Measurements from ENCODE around the gene PPIE.

DNA sequence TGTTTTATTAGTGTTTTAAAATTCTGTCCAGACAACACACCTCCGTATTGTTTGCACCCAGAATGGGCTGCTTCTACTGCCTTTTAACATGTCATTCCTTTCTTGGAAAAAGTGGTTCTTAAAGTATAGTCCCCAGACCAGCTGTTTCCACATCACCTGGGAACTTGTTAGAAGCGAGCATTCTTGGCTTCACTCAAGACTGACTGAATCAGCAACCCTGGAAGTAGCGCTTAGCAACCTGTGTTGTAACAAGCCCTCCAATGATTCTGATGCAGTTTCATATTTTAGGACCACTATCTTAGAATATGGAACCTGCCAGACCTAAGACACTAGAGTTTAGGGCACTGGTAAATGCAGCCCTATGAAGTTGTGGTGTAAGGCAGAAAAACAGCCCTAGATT is 6.0 kb upstream of the PPIE start:
- TF ChIP-seq, protein P1, sequence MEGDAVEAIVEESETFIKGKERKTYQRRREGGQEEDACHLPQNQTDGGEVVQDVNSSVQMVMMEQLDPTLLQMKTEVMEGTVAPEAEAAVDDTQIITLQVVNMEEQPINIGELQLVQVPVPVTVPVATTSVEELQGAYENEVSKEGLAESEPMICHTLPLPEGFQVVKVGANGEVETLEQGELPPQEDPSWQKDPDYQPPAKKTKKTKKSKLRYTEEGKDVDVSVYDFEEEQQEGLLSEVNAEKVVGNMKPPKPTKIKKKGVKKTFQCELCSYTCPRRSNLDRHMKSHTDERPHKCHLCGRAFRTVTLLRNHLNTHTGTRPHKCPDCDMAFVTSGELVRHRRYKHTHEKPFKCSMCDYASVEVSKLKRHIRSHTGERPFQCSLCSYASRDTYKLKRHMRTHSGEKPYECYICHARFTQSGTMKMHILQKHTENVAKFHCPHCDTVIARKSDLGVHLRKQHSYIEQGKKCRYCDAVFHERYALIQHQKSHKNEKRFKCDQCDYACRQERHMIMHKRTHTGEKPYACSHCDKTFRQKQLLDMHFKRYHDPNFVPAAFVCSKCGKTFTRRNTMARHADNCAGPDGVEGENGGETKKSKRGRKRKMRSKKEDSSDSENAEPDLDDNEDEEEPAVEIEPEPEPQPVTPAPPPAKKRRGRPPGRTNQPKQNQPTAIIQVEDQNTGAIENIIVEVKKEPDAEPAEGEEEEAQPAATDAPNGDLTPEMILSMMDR (IDR thresholded peaks at IDR 0.05): no peak
- TF ChIP-seq POLR2A (IDR thresholded peaks at IDR 0.05): no peak
- no peak for TF ChIP-seq POLR2AphosphoS5 (IDR thresholded peaks at IDR 0.05)
